H1 (cell line): ENCODE results near the gene ITGB7. TPM values are rescaled to one million over a fixed set of nuclear protein-coding genes. Genes with fewer than 3 reads are reported as not detected.

ENCODE experiments used
- YY1 ChIP-seq: IDR thresholded peaks from 2 replicates; pipeline ENCODE4 v1.6.1; 2011; ENCODE audit warnings: low read depth, mild to moderate bottlenecking, low read length
- polyA plus RNA-seq, 7 experiments: library from polyadenylated mRNA; depleted of rRNA in 3 of 7; stranded (reverse) in 5 of 7; unstranded in 2 of 7; fragments of >200 nt in 5 of 7; fragments of 200-250 nt in 2 of 7; gene quantifications; 1 replicate in 5 of 7; 2 replicates in 1 of 7; 4 replicates in 1 of 7; pipeline versions ENCODE4 v1.2.1 to v1.2.3, GENCODE V29; 2011 to 2013; ENCODE audit warnings: missing spikeins in 2 of 7, mixed read lengths in 2 of 7
- total RNA-seq: library from RNA; stranded (reverse); fragmentation: NEBNext Ultra II Directional; extraction: Animal tissue kit (Norgen Biotek cat#: 25700); gene quantifications from 2 replicates; pipeline ENCODE4 v1.2.1, GENCODE V29; 2021

The ITGB7 gene
- total and polyA plus RNA-seq, 2 of the 8 experiments (the other 6 are each of a cell fraction or from before 2014, with no cell fraction given), result 0.35 to 0.54 TPM

- no peak for TF ChIP-seq YY1
Measured at GRCh38 chr12:53205747-53206419, 1.2 kb downstream of the ITGB7 start (continued).
